ENCODE measurements around the gene AGPAT4. TPM values are rescaled to one million over a fixed set of nuclear protein-coding genes. Genes with fewer than 3 reads are reported as not detected.

AGPAT4 gene
- total and polyA plus RNA-seq, 2 donors (not counting 3 experiments of a cell fraction or from before 2014, with no cell fraction given): 10.2 to 15.2 TPM

- no peaks in the 10 kb centered on the region for H3K9me3 ChIP-seq (replicated peaks; ENCODE audit: control insufficient read depth, insufficient read depth, low read length)
- dilution Hi-C loops (cut with MboI; ENCODE audit: extremely low pct_ligation_motif_present, low sequenced_read_pairs): no loop called here
- no peak for FAIRE-seq
- intact Hi-C loops (cut with micrococcal nuclease): loop anchor here (10.0 kb wide), 1 partner anchor 345 kb away; no protein-coding TSS in a partner anchor
- no peaks in the 10 kb centered on the region for H4K20me1 ChIP-seq (replicated peaks; ENCODE audit: control insufficient read depth, extremely low read depth, insufficient read depth, low read length)
- POLR2A ChIA-PET: no interaction called here
- no TSS peak for BruUV-seq (replicated peaks)
- H3K4me2 ChIP-seq (ENCODE audit: insufficient read depth, low read length): no peak overlapping the region
- no peaks in the 10 kb centered on the region for H3K9me1 ChIP-seq (replicated peaks; ENCODE audit: control insufficient read depth, extremely low read depth, insufficient read depth, low read length)
- DNase-seq (ENCODE audit: low read depth, low spot score): no peak
- H3K27me3 ChIP-seq (ENCODE audit: control insufficient read depth in 2 of 2, insufficient read depth in 2 of 2, low read length in 2 of 2): peaks cover 4 to 6% of the 10 kb centered on the region in 2 experiments
- no peaks in the 10 kb centered on the region for H3K36me3 ChIP-seq (ENCODE audit: control insufficient read depth in 2 of 2, extremely low read depth in 1 of 2, insufficient read depth in 2 of 2, low read length in 2 of 2)
- no peaks in the 10 kb centered on the region for H3K79me2 ChIP-seq (ENCODE audit: control insufficient read depth, insufficient read depth, low read length)
- CTCF ChIA-PET: interaction anchor here (1.6 kb wide), 1 partner anchor 91 kb away, joined by 5 read pairs; no protein-coding TSS in a partner anchor
- TF ChIP-seq GATA2 (IDR thresholded peaks at IDR 0.05; ENCODE audit: insufficient read depth, insufficient read length, low read depth, low read length) (no peak), CTCF (IDR thresholded peaks at IDR 0.05; ENCODE audit: extremely low read depth in 1 of 2, insufficient read depth in 1 of 2, low read depth in 1 of 2, low read length in 2 of 2) (no peak), POLR2AphosphoS5 (IDR thresholded peaks at IDR 0.05; ENCODE audit: insufficient read depth, low read depth, low read length) (no peak), MAX (IDR thresholded peaks at IDR 0.05; ENCODE audit: insufficient read depth, insufficient read length) (no peak), FOS (IDR thresholded peaks at IDR 0.05; ENCODE audit: borderline replicate concordance, insufficient read depth, low read length) (no peak), MYC (IDR thresholded peaks at IDR 0.05; ENCODE audit: low read depth, low read length) (no peak), EZH2 (IDR thresholded peaks at IDR 0.05; ENCODE audit: borderline replicate concordance, low read depth, low read length, severe bottlenecking) (no peak), POLR2A (IDR thresholded peaks at IDR 0.05; ENCODE audit: low read depth, low read length) (no peak), JUN (IDR thresholded peaks at IDR 0.05; ENCODE audit: borderline replicate concordance, insufficient read depth, insufficient read length, low read depth) (no peak)
- no peaks in the 10 kb centered on the region for H3K4me1 ChIP-seq (ENCODE audit: control insufficient read depth, extremely low read depth, insufficient read depth, low read length)
- H3K9ac ChIP-seq (replicated peaks; ENCODE audit: extremely low read depth, insufficient read depth, low read length): no peak overlapping the region
- H3K27ac ChIP-seq (ENCODE audit: insufficient read depth, low read depth, low read length): no peak overlapping the region
- H2AFZ ChIP-seq (ENCODE audit: low read depth, low read length): no peak overlapping the region
- no peak overlapping the region for H3K4me3 ChIP-seq (replicated peaks in 1 of 3; ENCODE audit: insufficient read depth in 1 of 3, low read depth in 1 of 3, low read length in 3 of 3)
Measured at GRCh38 chr6:161279677-161280415, 6.0 kb upstream of the AGPAT4 start.
